ENCODE results near the gene CFAP70. TPM values are rescaled to one million over a fixed set of nuclear protein-coding genes. Genes with fewer than 3 reads are reported as not detected.
A peak's percentile ranks its signal among the peaks of the same experiment; 100 is the strongest.

CFAP70 gene
- 1 to 10 TPM; 1.1 to 1.8 (median 1.2) TPM for total RNA-seq

- Histone ChIP-seq H3K36me3 (peaks cover 0 to 3% of the 10 kb centered on the region in 2 donors), H3K9me3 (no peaks in the 10 kb centered on the region), H3K27me3 (no peaks in the 10 kb centered on the region), H3K4me3 (peak within 1 kb of the TSS; percentile 69 to 71), H3K27ac (peak within 1 kb of the TSS in 3 of 4 donors; percentile 61 to 75 (median 69)), H3K4me1 (peaks cover 0 to 15% (median 0%) of the 10 kb centered on the region in 3 donors)
- TF ChIP-seq EP300 (IDR thresholded peaks at IDR 0.05) (no peak), POLR2AphosphoS5 (IDR thresholded peaks at IDR 0.05) (peak; percentile 32), CTCF (IDR thresholded peaks at IDR 0.05) (no peak), POLR2A (IDR thresholded peaks at IDR 0.05) (no peak)
- peak; percentile 96 for ATAC-seq
- WGBS, 2 donors (ENCODE audit: low coverage in 1 of 2), result 0 to 4% methylated on average over 4 to 36 of the region's 45 CpGs
These were observed at the start of gene CFAP70 for GRCh38 chr10:73358331-73359279. TSS of gene CFAP70 (minus strand) at chr10:73358864. CDS start at chr10:73354796, 4,068 bp downstream.

GRCh38 chr10:73408061-73408460 is 49.4 kb upstream of the CFAP70 start:
- H3K4me1 ChIP-seq, result peaks cover 0 to 48% (median 0%) of the 10 kb centered on the region in 3 donors
- TF ChIP-seq EP300 (IDR thresholded peaks at IDR 0.05), result no peak
- TF ChIP-seq POLR2AphosphoS5 (IDR thresholded peaks at IDR 0.05), result no peak
- TF ChIP-seq POLR2A (IDR thresholded peaks at IDR 0.05), result no peak
- no peak for TF ChIP-seq CTCF (IDR thresholded peaks at IDR 0.05)
- no peak for ATAC-seq
- H3K4me3 ChIP-seq, result no peak overlapping the region
- no peak overlapping the region for H3K27ac ChIP-seq
- H3K36me3 ChIP-seq, result peaks cover 0 to 5% of the 10 kb centered on the region in 2 donors
- H3K27me3 ChIP-seq, result no peaks in the 10 kb centered on the region
- 92 to 97% methylated on average over 3 to 5 of the region's 5 CpGs for WGBS, 2 donors (ENCODE audit: low coverage in 1 of 2)
- no peaks in the 10 kb centered on the region for H3K9me3 ChIP-seq

GRCh38 chr10:73407495-73407894 is 48.8 kb upstream of the CFAP70 start:
- 60 to 91% methylated on average over 1 of the region's 1 CpG for WGBS, 2 donors (ENCODE audit: low coverage in 1 of 2)
- Histone ChIP-seq H3K27me3 (no peaks in the 10 kb centered on the region), H3K36me3 (peaks cover 0 to 5% of the 10 kb centered on the region in 2 donors), H3K4me1 (peaks cover 0 to 42% (median 0%) of the 10 kb centered on the region in 3 donors), H3K4me3 (no peak overlapping the region), H3K27ac (no peak overlapping the region), H3K9me3 (no peaks in the 10 kb centered on the region)
- TF ChIP-seq POLR2A (IDR thresholded peaks at IDR 0.05) (no peak), CTCF (IDR thresholded peaks at IDR 0.05) (no peak), EP300 (IDR thresholded peaks at IDR 0.05) (no peak), POLR2AphosphoS5 (IDR thresholded peaks at IDR 0.05) (no peak)
- no peak for ATAC-seq

GRCh38 chr10:73406846-73407245 is 48.2 kb upstream of the CFAP70 start:
- TF ChIP-seq EP300 (IDR thresholded peaks at IDR 0.05), result no peak
- TF ChIP-seq CTCF (IDR thresholded peaks at IDR 0.05), result no peak
- TF ChIP-seq POLR2A (IDR thresholded peaks at IDR 0.05), result no peak
- no peak for TF ChIP-seq POLR2AphosphoS5 (IDR thresholded peaks at IDR 0.05)
- Histone ChIP-seq H3K4me1 (peaks cover 0 to 36% (median 0%) of the 10 kb centered on the region in 3 donors), H3K9me3 (no peaks in the 10 kb centered on the region), H3K27me3 (no peaks in the 10 kb centered on the region), H3K27ac (no peak overlapping the region), H3K36me3 (peaks cover 0 to 5% of the 10 kb centered on the region in 2 donors), H3K4me3 (no peak overlapping the region)
- no peak for ATAC-seq
- 81 to 88% methylated on average over 4 to 5 of the region's 5 CpGs for WGBS, 2 donors (ENCODE audit: low coverage in 1 of 2)

Data from gastroesophageal sphincter (tissue), 4 donors.